OCI-LY3 (cell line): ENCODE data around the gene TMEM9B.

ENCODE experiments used
- CTCF ChIP-seq: fragments of 200-600, 300-600 bp; sonication (generic); IDR thresholded peaks from 2 replicates; pipeline ENCODE4 v1.5.1; 2014; ENCODE audit warnings: antibody characterized with exemption, low read length, low read depth
- EZH2phosphoT487 ChIP-seq: fragments of 200-600 bp; shearing (Covaris generic); IDR thresholded peaks from 2 replicates; pipeline ENCODE4 v1.6.1; 2018; ENCODE audit warnings: antibody characterized with exemption, mixed run types, low read depth

- TF ChIP-seq CTCF (no peak), EZH2phosphoT487 (no peak)
Measured at GRCh38 chr11:8942518-8943066, 21.6 kb downstream of the TMEM9B start, which contains the start of gene ASCL3.
